Measurements from ENCODE around the gene KIF20B. TPM values are rescaled to one million over a fixed set of nuclear protein-coding genes. Genes with fewer than 3 reads are reported as not detected.
A peak's percentile ranks its signal among the peaks of the same experiment; 100 is the strongest.

KIF20B gene
- total and polyA plus RNA-seq, 2 of the 13 experiments (the other 11 are each of a cell fraction or from before 2014, with no cell fraction given): 3.5 to 38.6 TPM

GRCh38 chr10:89701242-89702120 is at the start of gene KIF20B (continued):
- peak; percentile 100 for TF ChIP-seq ARID4A (CRISPR knock-in tag; IDR thresholded peaks at IDR 0.05; ENCODE audit: borderline replicate concordance)
- TF ChIP-seq ZNF577 (CRISPR knock-in tag; IDR thresholded peaks at IDR 0.05; ENCODE audit: borderline replicate concordance, low read depth): no peak
- TF ChIP-seq ZNF609 (CRISPR knock-in tag; IDR thresholded peaks at IDR 0.05; ENCODE audit: borderline replicate concordance): peak; percentile 47
